Esophagus (tissue), 2 donors: ENCODE measurements around the gene PRORP. TPM values are rescaled to one million over a fixed set of nuclear protein-coding genes. Genes with fewer than 3 reads are reported as not detected.

Source experiments
- H3K27ac ChIP-seq, 2 donors: one replicate each; pipeline ENCODE4 v1.5.1; 2013; ENCODE audit warnings: low read depth in 2 of 2, mild to moderate bottlenecking in 2 of 2, inconsistent platforms in 1 of 2, low read length in 1 of 2, moderate library complexity in 1 of 2
- H3K27me3 ChIP-seq, 2 donors: one replicate each; pipeline ENCODE4 v1.6.1; 2013; ENCODE audit warnings: low read length in 2 of 2, control low read depth in 1 of 2, mild to moderate bottlenecking in 1 of 2; ENCODE audit not compliant: insufficient read depth in 2 of 2, control insufficient read depth in 1 of 2
- H3K36me3 ChIP-seq, 2 donors: one replicate each; pipeline ENCODE4 v1.6.1; 2013; ENCODE audit warnings: low read length in 1 of 2; ENCODE audit not compliant: control insufficient read depth in 2 of 2, insufficient read depth in 2 of 2
- H3K4me1 ChIP-seq, 2 donors: one replicate each; pipeline ENCODE4 v1.6.1; 2013; ENCODE audit warnings: low read length in 1 of 2; ENCODE audit not compliant: control insufficient read depth in 2 of 2, insufficient read depth in 2 of 2
- H3K4me3 ChIP-seq, 2 donors: one replicate each; pipeline ENCODE4 v1.5.1; 2013; ENCODE audit warnings: low read length in 2 of 2, mild to moderate bottlenecking in 2 of 2, low read depth in 1 of 2, moderate library complexity in 1 of 2
- H3K9me3 ChIP-seq, 2 donors: one replicate each; pipeline ENCODE4 v1.6.1; 2013; ENCODE audit warnings: mild to moderate bottlenecking in 2 of 2, low read depth in 1 of 2, low read length in 1 of 2, moderate library complexity in 1 of 2; ENCODE audit not compliant: control insufficient read depth in 2 of 2, insufficient read depth in 1 of 2
- WGBS, 2 donors: extraction: QIAGEN DNeasy Blood & Tissue Kit; methylation state at CpG; one replicate each; pipeline ENCODE4 v1.1.7; 2013; 5-methylcytosine and 5-hydroxymethylcytosine counted together
- polyA plus RNA-seq, 2 donors: library from polyadenylated mRNA; stranded (reverse); fragments of 200-250 nt; gene quantifications; one replicate each; pipeline ENCODE4 v1.2.3, GENCODE V29; 2013
- donor health status: healthy with polysubstance abuse.
- donor health status: Bipolar disorder and iron deficiency.

PRORP gene
- polyA plus RNA-seq, 2 donors, result 8.9 to 18.2 TPM

- Histone ChIP-seq H3K9me3 (no peaks in the 10 kb centered on the region), H3K27ac (no peak overlapping the region), H3K4me1 (no peaks in the 10 kb centered on the region), H3K4me3 (no peak overlapping the region), H3K27me3 (no peaks in the 10 kb centered on the region), H3K36me3 (peaks cover 0 to 3% of the 10 kb centered on the region in 2 donors)
- WGBS, 2 donors, result 86 to 87% methylated on average over 2 of the region's 2 CpGs
Observed at GRCh38 chr14:35112641-35113040, 9.7 kb upstream of the PRORP start.

GRCh38 chr14:35113308-35113950, 8.9 kb upstream of the PRORP start:
- Histone ChIP-seq H3K9me3 (no peaks in the 10 kb centered on the region), H3K27ac (no peak overlapping the region), H3K36me3 (peaks cover 0 to 3% of the 10 kb centered on the region in 2 donors), H3K27me3 (no peaks in the 10 kb centered on the region), H3K4me1 (no peaks in the 10 kb centered on the region), H3K4me3 (no peak overlapping the region)
- WGBS, 2 donors, result 95% methylated on average over 4 of the region's 4 CpGs

DNA sequence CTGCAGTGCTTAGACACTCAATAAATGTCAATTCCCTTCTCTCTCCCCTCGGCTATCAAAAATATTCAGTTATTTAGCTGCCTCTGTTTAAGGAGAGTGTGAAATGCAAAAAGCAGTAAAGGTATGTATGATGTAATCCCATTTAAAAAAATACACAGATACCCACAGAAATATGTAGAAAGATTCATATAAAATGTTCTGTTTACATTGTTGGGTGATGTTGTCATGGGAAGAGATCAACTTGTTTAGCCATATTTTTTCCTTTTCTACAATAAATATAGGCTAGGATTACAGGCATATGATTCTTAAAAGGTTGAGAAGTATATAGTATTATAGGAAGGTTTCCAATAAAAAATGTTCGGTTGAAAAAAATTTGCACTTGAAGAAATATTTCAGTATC, 8.3 kb upstream of the PRORP start:
- no peaks in the 10 kb centered on the region for H3K9me3 ChIP-seq
- H3K27me3 ChIP-seq, result no peaks in the 10 kb centered on the region
- peaks cover 0 to 3% of the 10 kb centered on the region in 2 donors for H3K36me3 ChIP-seq
- no peak overlapping the region for H3K4me3 ChIP-seq
- no peaks in the 10 kb centered on the region for H3K4me1 ChIP-seq
- 68 to 79% methylated on average over 2 of the region's 2 CpGs for WGBS, 2 donors
- no peak overlapping the region for H3K27ac ChIP-seq

- Histone ChIP-seq H3K36me3 (no peaks in the 10 kb centered on the region), H3K4me1 (no peaks in the 10 kb centered on the region), H3K27ac (no peak overlapping the region), H3K4me3 (no peak overlapping the region), H3K27me3 (no peaks in the 10 kb centered on the region), H3K9me3 (no peaks in the 10 kb centered on the region)
- 97% methylated on average over 4 of the region's 4 CpGs for WGBS, 2 donors
Observed at GRCh38 chr14:35116242-35116641, 6.1 kb upstream of the PRORP start.

GRCh38 chr14:35117112-35117511, 5.2 kb upstream of the PRORP start:
- 82 to 95% methylated on average over 2 of the region's 2 CpGs for WGBS, 2 donors
- Histone ChIP-seq H3K27ac (no peak overlapping the region), H3K4me3 (no peak overlapping the region), H3K36me3 (no peaks in the 10 kb centered on the region), H3K27me3 (no peaks in the 10 kb centered on the region), H3K9me3 (no peaks in the 10 kb centered on the region), H3K4me1 (no peaks in the 10 kb centered on the region)

GRCh38 chr14:35121026-35121886, 1.1 kb upstream of the PRORP start:
- 14 to 15% methylated on average over 34 of the region's 34 CpGs for WGBS, 2 donors
- H3K9me3 ChIP-seq, result no peaks in the 10 kb centered on the region
- peak overlapping the region; percentile 96 to 99 for H3K27ac ChIP-seq
- no peaks in the 10 kb centered on the region for H3K4me1 ChIP-seq
- no peaks in the 10 kb centered on the region for H3K36me3 ChIP-seq
- H3K27me3 ChIP-seq, result no peaks in the 10 kb centered on the region
- peak overlapping the region; percentile 67 to 85 for H3K4me3 ChIP-seq

DNA sequence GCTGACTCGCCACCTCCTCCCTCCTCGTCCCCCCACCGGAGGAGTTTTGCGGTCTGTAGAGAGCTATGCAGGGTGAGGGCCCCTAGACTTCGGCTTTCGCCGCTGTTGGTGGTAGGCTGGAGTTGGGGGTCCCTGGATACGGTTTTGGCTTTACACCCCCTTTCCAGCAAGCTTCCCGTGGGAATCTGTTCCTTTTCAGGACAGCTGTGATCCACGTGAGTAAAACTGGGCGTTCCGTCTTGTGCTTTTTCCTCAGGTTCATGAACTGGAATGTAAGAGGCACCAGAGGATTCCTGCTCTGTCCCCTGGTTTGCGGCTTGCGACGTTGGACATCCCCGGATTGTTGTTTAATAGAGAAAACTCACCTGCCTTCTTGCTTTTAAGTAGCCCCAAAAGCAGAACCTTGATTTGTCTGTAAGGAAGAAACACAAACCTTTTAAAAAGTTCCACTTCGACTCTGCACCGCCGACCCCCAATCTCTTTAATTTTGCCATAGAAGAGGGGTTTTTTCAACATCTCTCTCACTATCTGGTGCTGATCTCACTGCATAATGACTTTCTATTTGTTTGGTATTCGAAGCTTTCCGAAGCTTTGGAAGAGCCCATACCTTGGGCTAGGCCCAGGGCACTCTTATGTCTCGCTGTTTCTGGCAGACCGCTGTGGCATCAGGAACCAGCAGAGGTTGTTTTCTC, 490 bp downstream of the PRORP start:
- H3K4me3 ChIP-seq, result peak overlapping the region; percentile 67 to 85
- no peaks in the 10 kb centered on the region for H3K36me3 ChIP-seq
- H3K4me1 ChIP-seq, result no peaks in the 10 kb centered on the region
- 2 to 5% methylated on average over 23 of the region's 23 CpGs for WGBS, 2 donors
- H3K9me3 ChIP-seq, result no peaks in the 10 kb centered on the region
- H3K27me3 ChIP-seq, result no peaks in the 10 kb centered on the region
- peak overlapping the region; percentile 96 to 99 for H3K27ac ChIP-seq

GRCh38 chr14:35123388-35123703, 994 bp downstream of the PRORP start:
- Histone ChIP-seq H3K4me3 (peak overlapping the region in 1 of 2 donors; percentile 85), H3K27me3 (no peaks in the 10 kb centered on the region), H3K36me3 (no peaks in the 10 kb centered on the region), H3K4me1 (no peaks in the 10 kb centered on the region), H3K9me3 (no peaks in the 10 kb centered on the region), H3K27ac (peak overlapping the region; percentile 96 to 99)
- 28 to 31% methylated on average over 3 of the region's 3 CpGs for WGBS, 2 donors

DNA sequence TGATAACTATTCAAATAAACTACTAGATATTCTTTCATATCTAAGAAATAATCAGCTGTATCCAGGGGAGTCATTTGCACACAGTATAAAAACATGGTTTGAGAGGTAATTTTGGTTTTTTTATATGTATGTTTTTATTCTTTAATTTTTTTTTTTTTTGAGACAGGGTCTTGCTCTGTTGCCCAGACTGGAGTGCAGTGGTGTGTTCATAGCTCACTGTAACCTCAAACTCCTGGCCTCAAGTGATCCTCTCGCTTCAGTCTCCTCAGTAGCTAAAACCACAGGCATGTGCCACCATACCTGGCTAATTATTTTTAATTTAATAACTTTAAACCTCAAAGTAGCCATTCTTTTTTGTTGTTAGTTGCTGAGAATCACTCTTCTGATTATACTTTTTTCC, 1.8 kb downstream of the PRORP start:
- no peaks in the 10 kb centered on the region for H3K27me3 ChIP-seq

More for the DNA sequence above, 1.8 kb downstream of the PRORP start:
- WGBS, 2 donors, result 86 to 96% methylated on average over 1 of the region's 1 CpG
- no peaks in the 10 kb centered on the region for H3K4me1 ChIP-seq
- no peak overlapping the region for H3K4me3 ChIP-seq
- no peak overlapping the region for H3K27ac ChIP-seq
- H3K9me3 ChIP-seq, result no peaks in the 10 kb centered on the region
- no peaks in the 10 kb centered on the region for H3K36me3 ChIP-seq
